Measurements from ENCODE around the gene AGR3. TPM values are rescaled to one million over a fixed set of nuclear protein-coding genes. Genes with fewer than 3 reads are reported as not detected.

Gene AGR3
- total RNA-seq, 1 experiment from 2014 or later, result 1.2 TPM

DNA sequence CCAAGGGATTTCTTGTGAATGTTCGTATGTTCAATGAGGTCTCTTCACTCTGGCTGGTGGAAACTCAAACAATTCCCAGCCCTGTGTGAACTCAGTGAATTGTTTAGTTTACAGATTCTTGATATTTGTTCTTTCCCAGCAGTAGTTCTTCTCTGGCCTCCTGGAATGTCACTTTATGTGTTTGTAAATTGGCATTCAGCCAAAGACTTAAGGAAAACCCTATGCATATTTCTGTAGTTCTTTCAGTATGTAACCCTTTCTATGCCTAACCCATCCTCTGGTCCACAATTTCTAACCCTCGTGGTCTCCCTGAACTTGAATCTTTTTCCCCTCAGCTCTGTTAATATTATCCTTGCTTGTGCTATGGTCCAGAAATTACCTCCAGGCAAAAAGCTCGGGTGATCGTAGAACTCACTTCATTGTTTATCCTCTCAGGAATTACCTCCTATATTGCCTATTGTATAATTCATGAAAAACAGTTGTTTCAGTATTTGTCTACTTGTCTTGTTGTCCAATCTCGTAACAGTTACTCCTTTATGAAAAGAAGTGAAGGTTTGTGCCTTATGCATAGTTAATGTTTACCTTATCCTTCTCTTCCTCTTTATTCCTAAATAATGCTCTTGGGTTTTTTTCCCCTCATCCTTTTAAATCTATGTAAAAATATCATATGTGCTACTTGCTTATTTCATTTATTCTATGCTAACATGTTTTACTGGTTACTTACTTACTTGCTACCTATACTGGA, 23.7 kb upstream of the AGR3 start:
- H3K4me3 Mint-ChIP-seq (ENCODE audit: unreplicated experiment), result peak overlapping the region; percentile 43
- H3K27ac Mint-ChIP-seq (ENCODE audit: unreplicated experiment), result peak overlapping the region; percentile 16
- BruUV-seq (replicated peaks), result no TSS peak
- ChIA-PET CTCF (interaction anchor here (0.5 kb wide), 1 partner anchor 55 kb away, joined by 3 read pairs; no protein-coding TSS in a partner anchor), POLR2A (interaction anchor here (0.6 kb wide), 1 partner anchor 100 kb away, joined by 4 read pairs; no protein-coding TSS in a partner anchor)
- Histone ChIP-seq H3K4me3 (ENCODE audit: low read depth, low read length) (no peak overlapping the region), H3K36me3 (ENCODE audit: control insufficient read depth, insufficient read depth, low read length) (no peaks in the 10 kb centered on the region), H3K27me3 (replicated peaks; ENCODE audit: control insufficient read depth, insufficient read depth, low read length) (no peaks in the 10 kb centered on the region), H3K4me1 (peaks cover 21% of the 10 kb centered on the region), H3K9me3 (no peaks in the 10 kb centered on the region)
- TF ChIP-seq, protein P1, sequence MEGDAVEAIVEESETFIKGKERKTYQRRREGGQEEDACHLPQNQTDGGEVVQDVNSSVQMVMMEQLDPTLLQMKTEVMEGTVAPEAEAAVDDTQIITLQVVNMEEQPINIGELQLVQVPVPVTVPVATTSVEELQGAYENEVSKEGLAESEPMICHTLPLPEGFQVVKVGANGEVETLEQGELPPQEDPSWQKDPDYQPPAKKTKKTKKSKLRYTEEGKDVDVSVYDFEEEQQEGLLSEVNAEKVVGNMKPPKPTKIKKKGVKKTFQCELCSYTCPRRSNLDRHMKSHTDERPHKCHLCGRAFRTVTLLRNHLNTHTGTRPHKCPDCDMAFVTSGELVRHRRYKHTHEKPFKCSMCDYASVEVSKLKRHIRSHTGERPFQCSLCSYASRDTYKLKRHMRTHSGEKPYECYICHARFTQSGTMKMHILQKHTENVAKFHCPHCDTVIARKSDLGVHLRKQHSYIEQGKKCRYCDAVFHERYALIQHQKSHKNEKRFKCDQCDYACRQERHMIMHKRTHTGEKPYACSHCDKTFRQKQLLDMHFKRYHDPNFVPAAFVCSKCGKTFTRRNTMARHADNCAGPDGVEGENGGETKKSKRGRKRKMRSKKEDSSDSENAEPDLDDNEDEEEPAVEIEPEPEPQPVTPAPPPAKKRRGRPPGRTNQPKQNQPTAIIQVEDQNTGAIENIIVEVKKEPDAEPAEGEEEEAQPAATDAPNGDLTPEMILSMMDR (IDR thresholded peaks at IDR 0.05; ENCODE audit: insufficient read depth in 1 of 2, low read depth in 1 of 2, low read length in 1 of 2, severe bottlenecking in 1 of 2, unreplicated experiment in 1 of 2), result no peak
- intact Hi-C loops (cut with micrococcal nuclease; ENCODE audit: unreplicated experiment), result loop anchor here (1.0 to 2.0 kb wide), 4 partner anchors 9 to 58 kb away; no protein-coding TSS in a partner anchor
- no peaks in the 10 kb centered on the region for H3K27me3 Mint-ChIP-seq (ENCODE audit: insufficient read depth, unreplicated experiment)
- H3K36me3 Mint-ChIP-seq (ENCODE audit: insufficient read depth, unreplicated experiment), result no peaks in the 10 kb centered on the region
- H3K4me1 Mint-ChIP-seq (ENCODE audit: low read depth, unreplicated experiment), result peaks cover 35% of the 10 kb centered on the region
- DNase-seq, result peak; percentile 57 to 59
- peaks cover 9% of the 10 kb centered on the region for H3K9me3 Mint-ChIP-seq (ENCODE audit: unreplicated experiment)

DNA sequence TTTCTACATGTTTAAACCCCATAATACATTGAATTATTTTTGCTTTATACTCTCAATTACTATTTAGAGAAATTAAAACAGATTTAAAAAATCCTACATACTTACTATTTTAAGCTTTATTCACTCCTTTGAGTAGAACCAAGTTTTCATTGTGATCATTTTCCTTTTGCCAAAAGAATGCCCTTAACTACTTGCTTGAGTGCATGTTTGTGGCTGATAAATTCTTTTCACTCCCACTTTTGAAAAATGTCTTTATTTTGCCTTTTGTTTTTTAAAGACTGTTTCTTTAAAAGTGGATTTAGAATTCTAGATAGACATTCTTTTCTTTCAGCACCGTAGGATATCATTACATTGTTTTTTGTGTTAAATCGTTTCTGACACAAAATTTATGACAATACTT, 22.3 kb upstream of the AGR3 start:
- BruUV-seq (replicated peaks), result no TSS peak

DNA sequence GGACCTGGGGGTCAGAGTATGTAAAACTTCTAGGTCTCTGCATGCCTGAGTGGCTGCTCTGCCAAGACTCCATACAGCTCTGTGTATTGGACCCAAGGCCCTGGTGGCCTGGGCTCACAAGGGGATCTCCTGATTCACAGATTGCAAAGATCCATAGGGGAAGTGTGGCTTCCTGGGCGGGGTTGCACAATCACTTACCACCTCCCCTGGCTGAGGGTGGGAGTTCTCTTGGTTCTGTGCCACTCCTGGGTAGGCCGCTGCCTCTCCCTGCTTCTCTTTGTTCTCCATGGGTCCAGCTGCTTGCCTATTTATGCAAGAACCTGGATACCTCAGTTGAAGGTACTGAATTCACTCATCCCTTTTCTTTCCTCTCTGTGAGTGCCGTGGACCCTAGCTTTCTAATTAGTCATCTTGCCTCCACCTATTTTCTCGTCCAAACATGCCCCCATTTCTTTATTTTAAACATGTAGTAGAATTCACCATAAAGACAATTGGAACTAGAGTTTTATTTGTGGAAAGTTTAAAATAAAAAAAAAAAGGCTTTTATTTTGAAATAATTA, 18.5 kb upstream of the AGR3 start:
- 0 out of 2 replicates have a peak, but pooled peaks cover 3% of the 10 kb centered on the region for H3K9me3 ChIP-seq
- H3K36me3 ChIP-seq (ENCODE audit: control insufficient read depth, insufficient read depth, low read length), result no peaks in the 10 kb centered on the region
- H3K4me1 ChIP-seq, result peaks cover 5% of the 10 kb centered on the region
- Mint-ChIP-seq H3K4me1 (ENCODE audit: low read depth, unreplicated experiment) (peaks cover 15% of the 10 kb centered on the region), H3K36me3 (ENCODE audit: insufficient read depth, unreplicated experiment) (no peaks in the 10 kb centered on the region), H3K27ac (ENCODE audit: unreplicated experiment) (no peak overlapping the region), H3K4me3 (ENCODE audit: unreplicated experiment) (no peak overlapping the region), H3K9me3 (ENCODE audit: unreplicated experiment) (no peaks in the 10 kb centered on the region), H3K27me3 (ENCODE audit: insufficient read depth, unreplicated experiment) (no peaks in the 10 kb centered on the region)
- no peak overlapping the region for H3K4me3 ChIP-seq (ENCODE audit: low read depth, low read length)
- no TSS peak for BruUV-seq (replicated peaks)
- DNase-seq, result no peak
- no peaks in the 10 kb centered on the region for H3K27me3 ChIP-seq (replicated peaks; ENCODE audit: control insufficient read depth, insufficient read depth, low read length)
- ChIA-PET POLR2A (no interaction called here), CTCF (no interaction called here)
- intact Hi-C loops (cut with micrococcal nuclease; ENCODE audit: unreplicated experiment), result no loop called here
- TF ChIP-seq, protein P1 (IDR thresholded peaks at IDR 0.05; ENCODE audit: insufficient read depth in 1 of 2, low read depth in 1 of 2, low read length in 1 of 2, severe bottlenecking in 1 of 2, unreplicated experiment in 1 of 2), result no peak

More for the DNA sequence above, 22.3 kb upstream of the AGR3 start:
- H3K27me3 Mint-ChIP-seq (ENCODE audit: insufficient read depth, unreplicated experiment), result no peaks in the 10 kb centered on the region
- TF ChIP-seq, protein P1 (IDR thresholded peaks at IDR 0.05; ENCODE audit: insufficient read depth in 1 of 2, low read depth in 1 of 2, low read length in 1 of 2, severe bottlenecking in 1 of 2, unreplicated experiment in 1 of 2), result no peak
- no peak overlapping the region for H3K4me3 Mint-ChIP-seq (ENCODE audit: unreplicated experiment)
- H3K36me3 Mint-ChIP-seq (ENCODE audit: insufficient read depth, unreplicated experiment), result no peaks in the 10 kb centered on the region
- H3K4me3 ChIP-seq (ENCODE audit: low read depth, low read length), result no peak overlapping the region
- DNase-seq, result no peak
- peaks cover 35% of the 10 kb centered on the region for H3K4me1 Mint-ChIP-seq (ENCODE audit: low read depth, unreplicated experiment)
- ChIA-PET CTCF (no interaction called here), POLR2A (no interaction called here)
- no peaks in the 10 kb centered on the region for H3K9me3 ChIP-seq
- no peaks in the 10 kb centered on the region for H3K36me3 ChIP-seq (ENCODE audit: control insufficient read depth, insufficient read depth, low read length)
- no peaks in the 10 kb centered on the region for H3K9me3 Mint-ChIP-seq (ENCODE audit: unreplicated experiment)
- H3K27ac Mint-ChIP-seq (ENCODE audit: unreplicated experiment), result no peak overlapping the region
- peaks cover 21% of the 10 kb centered on the region for H3K4me1 ChIP-seq
- intact Hi-C loops (cut with micrococcal nuclease; ENCODE audit: unreplicated experiment), result loop anchor here (2.0 kb wide), 1 partner anchor 15 kb away; no protein-coding TSS in a partner anchor
- no peaks in the 10 kb centered on the region for H3K27me3 ChIP-seq (replicated peaks; ENCODE audit: control insufficient read depth, insufficient read depth, low read length)
